Measurements from ENCODE around the gene DNLZ.
"Not testable (repeated sequence)": the region's sequence is repeated elsewhere in the genome, so short reads cannot be mapped to it uniquely, and the experiment has no call there.

DNLZ gene

GRCh38 chr9:136358016-136358415, 5.5 kb downstream of the DNLZ start:
- DNase-seq: no peak

GRCh38 chr9:136357202-136357725, 6.3 kb downstream of the DNLZ start:
- no peak for DNase-seq

GRCh38 chr9:136355616-136356557, 7.7 kb downstream of the DNLZ start:
- DNase-seq: no peak

GRCh38 chr9:136354592-136355085, 8.9 kb downstream of the DNLZ start:
- DNase-seq: no peak

GRCh38 chr9:136353757-136354488, 9.6 kb downstream of the DNLZ start:
- DNase-seq: no peak

GRCh38 chr9:136353088-136353487, 10.5 kb downstream of the DNLZ start:
- DNase-seq: no peak

GRCh38 chr9:136352682-136353081, 10.9 kb downstream of the DNLZ start:
- DNase-seq: no peak

GRCh38 chr9:136351868-136352267, 11.7 kb downstream of the DNLZ start:
- DNase-seq: not testable (repeated sequence)

GRCh38 chr9:136351252-136351800, 12.2 kb downstream of the DNLZ start:
- no peak for DNase-seq

- no peak for DNase-seq
Observed at GRCh38 chr9:136349546-136349945, 14.0 kb downstream of the DNLZ start.

GRCh38 chr9:136348691-136349090, 14.9 kb downstream of the DNLZ start:
- DNase-seq: no peak

- no peak for DNase-seq
Observed at GRCh38 chr9:136347472-136348256, 15.9 kb downstream of the DNLZ start.

- DNase-seq: no peak
Observed at GRCh38 chr9:136346927-136347465, 16.5 kb downstream of the DNLZ start.

- DNase-seq: no peak
Observed at GRCh38 chr9:136346157-136346481, 17.4 kb downstream of the DNLZ start.

GRCh38 chr9:136345281-136346156, 18.0 kb downstream of the DNLZ start:
- no peak for DNase-seq

- DNase-seq: no peak
Observed at GRCh38 chr9:136344544-136345280, 18.8 kb downstream of the DNLZ start.

GRCh38 chr9:136343884-136344269, 19.7 kb downstream of the DNLZ start:
- no peak for DNase-seq

- DNase-seq: no peak
Observed at GRCh38 chr9:136343121-136343883, 20.2 kb downstream of the DNLZ start.

Data from DMS 273 treated with DMSO at 0.1 percent for 48 hours (cell line).